DND-41 (cell line): ENCODE data around the gene GRIK4.

ENCODE experiments used
- ATAC-seq: fragments of 200-7000 bp; cut with Tn5 transposase; 3 replicates; pipeline ENCODE4 v1.9.1; 2021; ENCODE audit warnings: low read depth; ENCODE audit not compliant: insufficient read depth
- DNase-seq: peaks from one replicate; pipeline ENCODE4 v3.0.0-alpha.2; 2020
- H2AFZ ChIP-seq: 2 replicates; pipeline ENCODE4 v1.6.0; 2012; ENCODE audit warnings: low read depth, low read length
- H3K27ac ChIP-seq: 2 replicates; pipeline ENCODE4 v1.5.1; 2012; ENCODE audit warnings: low read length, inconsistent platforms
- H3K27me3 ChIP-seq: fragments of 200-600 bp; sonication (generic); 2 replicates; pipeline ENCODE4 v1.6.0; 2012; ENCODE audit warnings: low read length, mild to moderate bottlenecking, inconsistent platforms; ENCODE audit not compliant: insufficient read depth, poor library complexity
- H3K36me3 ChIP-seq: 2 replicates; pipeline ENCODE4 v1.5.1; 2012; ENCODE audit warnings: low read length, inconsistent platforms; ENCODE audit not compliant: insufficient read depth
- H3K4me1 ChIP-seq: 2 replicates; pipeline ENCODE4 v1.5.1; 2012; ENCODE audit warnings: mild to moderate bottlenecking, low read length; ENCODE audit not compliant: insufficient read depth
- H3K4me2 ChIP-seq: 2 replicates; pipeline ENCODE4 v1.6.0; 2012; ENCODE audit warnings: mild to moderate bottlenecking, moderate library complexity, low read length, inconsistent platforms; ENCODE audit not compliant: insufficient read depth
- H3K4me3 ChIP-seq, 2 experiments: fragments of 200-600 bp in 1 of 2; shearing (Covaris generic) in 1 of 2; 2 replicates each; pipeline ENCODE4 v1.5.1; 2012 to 2016; ENCODE audit warnings: inconsistent platforms in 2 of 2, low read length in 2 of 2, mild to moderate bottlenecking in 2 of 2, low read depth in 1 of 2, moderate library complexity in 1 of 2
- H3K79me2 ChIP-seq: 2 replicates; pipeline ENCODE4 v1.6.0; 2012; ENCODE audit warnings: low read length, inconsistent platforms; ENCODE audit not compliant: insufficient read depth
- H3K9ac ChIP-seq: 2 replicates; pipeline ENCODE4 v1.6.0; 2012; ENCODE audit warnings: low read depth, mild to moderate bottlenecking, inconsistent platforms, low read length, moderate library complexity
- H3K9me3 ChIP-seq: 2 replicates; pipeline ENCODE4 v1.5.1; 2012; ENCODE audit warnings: low read length, moderate library complexity, mild to moderate bottlenecking, inconsistent platforms; ENCODE audit not compliant: insufficient read depth, severe bottlenecking
- H4K20me1 ChIP-seq: 2 replicates; pipeline ENCODE4 v1.6.0; 2012; ENCODE audit warnings: low read length; ENCODE audit not compliant: insufficient read depth
- CTCF ChIP-seq: IDR thresholded peaks from 2 replicates; pipeline ENCODE4 v1.5.1; 2012; ENCODE audit warnings: borderline replicate concordance, low read length, moderate library complexity, mild to moderate bottlenecking; ENCODE audit not compliant: poor library complexity, severe bottlenecking; ENCODE audit errors: extremely low read depth
- EZH2 ChIP-seq: IDR thresholded peaks from 3 replicates; pipeline ENCODE4 v1.6.1; 2012; ENCODE audit warnings: borderline replicate concordance, low read depth, mild to moderate bottlenecking, moderate library complexity, low read length, inconsistent platforms; ENCODE audit not compliant: severe bottlenecking

Gene GRIK4

GRCh38 chr11:120555433-120555773 is 43.9 kb downstream of the GRIK4 start:
- peaks cover 10% of the 10 kb centered on the region for H3K27me3 ChIP-seq
- no peaks in the 10 kb centered on the region; the same call in 1 of the 2 replicates for H4K20me1 ChIP-seq
- DNase-seq = no peak
- H3K27ac ChIP-seq = no peak overlapping the region
- no peak overlapping the region for H2AFZ ChIP-seq
- H3K4me1 ChIP-seq = no peaks in the 10 kb centered on the region
- no peak for TF ChIP-seq CTCF
- no peak for TF ChIP-seq EZH2
- no peaks in the 10 kb centered on the region for H3K79me2 ChIP-seq
- H3K9me3 ChIP-seq = no peaks in the 10 kb centered on the region
- H3K36me3 ChIP-seq = no peaks in the 10 kb centered on the region
- no peak for ATAC-seq
- no peak overlapping the region for H3K9ac ChIP-seq
- no peak overlapping the region for H3K4me2 ChIP-seq
- H3K4me3 ChIP-seq = no peak overlapping the region

GRCh38 chr11:120556797-120557196 is 45.2 kb downstream of the GRIK4 start:
- Histone ChIP-seq H3K4me3 (no peak overlapping the region), H2AFZ (no peak overlapping the region), H4K20me1 (no peaks in the 10 kb centered on the region; the same call in 1 of the 2 replicates), H3K9ac (no peak overlapping the region), H3K9me3 (no peaks in the 10 kb centered on the region), H3K4me1 (no peaks in the 10 kb centered on the region), H3K36me3 (no peaks in the 10 kb centered on the region), H3K4me2 (no peak overlapping the region), H3K27ac (no peak overlapping the region), H3K27me3 (peaks cover 9% of the 10 kb centered on the region), H3K79me2 (no peaks in the 10 kb centered on the region)
- TF ChIP-seq EZH2 (no peak), CTCF (no peak)
- DNase-seq = no peak
- no peak for ATAC-seq

- Histone ChIP-seq H3K4me1 (no peaks in the 10 kb centered on the region), H3K27me3 (peaks cover 5% of the 10 kb centered on the region), H3K9ac (no peak overlapping the region), H2AFZ (no peak overlapping the region), H3K27ac (no peak overlapping the region), H3K9me3 (no peaks in the 10 kb centered on the region), H3K79me2 (no peaks in the 10 kb centered on the region), H3K36me3 (no peaks in the 10 kb centered on the region), H3K4me2 (no peak overlapping the region), H4K20me1 (no peaks in the 10 kb centered on the region; the same call in 1 of the 2 replicates), H3K4me3 (no peak overlapping the region)
- no peak for TF ChIP-seq EZH2
- TF ChIP-seq CTCF = no peak
- DNase-seq (no peak), ATAC-seq (no peak)
These were observed 47.3 kb downstream of the GRIK4 start for GRCh38 chr11:120558744-120559431.

- no peaks in the 10 kb centered on the region for H3K79me2 ChIP-seq
- no peak for DNase-seq
- TF ChIP-seq CTCF (no peak), EZH2 (no peak)
- no peaks in the 10 kb centered on the region; the same call in 1 of the 2 replicates for H4K20me1 ChIP-seq
- H3K27me3 ChIP-seq = peaks cover 5% of the 10 kb centered on the region
- no peak overlapping the region for H3K9ac ChIP-seq
- no peak overlapping the region for H3K27ac ChIP-seq
- H3K9me3 ChIP-seq = no peaks in the 10 kb centered on the region
- H3K36me3 ChIP-seq = no peaks in the 10 kb centered on the region
- no peaks in the 10 kb centered on the region for H3K4me1 ChIP-seq
- no peak overlapping the region for H2AFZ ChIP-seq
- H3K4me2 ChIP-seq = no peak overlapping the region
- ATAC-seq = no peak
- H3K4me3 ChIP-seq = no peak overlapping the region
These were observed 49.7 kb downstream of the GRIK4 start for GRCh38 chr11:120561286-120561685.
